IMR-90 (cell line): ENCODE measurements around the gene SEC22A. TPM values are rescaled to one million over a fixed set of nuclear protein-coding genes. Genes with fewer than 3 reads are reported as not detected.

Source experiments
- ATAC-seq: fragments of 200-7000 bp; cut with Tn5 transposase; 2 replicates; pipeline ENCODE4 v1.9.1; 2020; ENCODE audit warnings: low read depth, mild to moderate bottlenecking, moderate library complexity
- BruUV-seq: library from RNA; stranded (reverse); fragments of 400-500 nt; replicated peaks from 2 replicates; lab custom pipeline; 2021; lab: Mats Ljungman, UMichigan
- CTCF ChIA-PET: fragments of 300-600 bp; formaldehyde crosslinking; extraction: SDS; loops from one replicate; lab custom pipeline; 2021; ENCODE audit warnings: antibody characterized with exemption; lab: Yijun Ruan, JAX
- POLR2A ChIA-PET: fragments of 300-600 bp; sonication (Branson Sonifier 250); formaldehyde crosslinking; loops from one replicate; lab custom pipeline; 2022; ENCODE audit warnings: antibody characterized with exemption; ENCODE audit not compliant: unreplicated experiment; lab: Charles Lee
- DNase-seq: peaks from one replicate; pipeline ENCODE4 v3.0.0; 2013
- H2AFZ ChIP-seq: replicated peaks from 2 replicates; pipeline ENCODE3; 2013; ENCODE audit warnings: low read length, mild to moderate bottlenecking; ENCODE audit not compliant: poor library complexity
- H2AK5ac ChIP-seq: 2 replicates; pipeline ENCODE4 v1.6.1; 2013; ENCODE audit warnings: low read depth, low read length, inconsistent platforms
- H2AK9ac ChIP-seq: replicated peaks from 2 replicates; pipeline ENCODE3; 2013; ENCODE audit warnings: mild to moderate bottlenecking, low read depth, low read length, moderate library complexity; ENCODE audit not compliant: poor library complexity
- H2BK120ac ChIP-seq: 2 replicates; pipeline ENCODE4 v1.6.1; 2013; ENCODE audit warnings: low read depth, low read length, inconsistent platforms
- H2BK15ac ChIP-seq: 3 replicates; pipeline ENCODE4 v1.6.1; 2013; ENCODE audit warnings: low read depth, low read length, inconsistent platforms
- H2BK20ac ChIP-seq: 2 replicates; pipeline ENCODE4 v1.6.1; 2013; ENCODE audit warnings: low read depth, mild to moderate bottlenecking, inconsistent platforms, low read length, moderate library complexity
- H2BK5ac ChIP-seq: 2 replicates; pipeline ENCODE4 v1.6.1; 2013; ENCODE audit warnings: mild to moderate bottlenecking, low read depth, low read length, inconsistent platforms; ENCODE audit not compliant: poor library complexity, severe bottlenecking
- H3K14ac ChIP-seq: replicated peaks from 2 replicates; pipeline ENCODE4 v1.6.1; 2013; ENCODE audit warnings: low read depth, low read length, inconsistent platforms
- H3K18ac ChIP-seq: 2 replicates; pipeline ENCODE4 v1.6.1; 2013; ENCODE audit warnings: low read depth, low read length, control low read depth
- H3K23ac ChIP-seq: 2 replicates; pipeline ENCODE4 v1.6.1; 2013; ENCODE audit warnings: low read depth, low read length, inconsistent platforms
- H3K27ac ChIP-seq: 2 replicates; pipeline ENCODE4 v1.5.1; 2013; ENCODE audit warnings: mild to moderate bottlenecking, control low read depth, low read length; ENCODE audit not compliant: insufficient read depth
- H3K27me3 ChIP-seq: 2 replicates; pipeline ENCODE4 v1.6.1; 2013; ENCODE audit warnings: low read length; ENCODE audit not compliant: control insufficient read depth, insufficient read depth
- H3K36me3 ChIP-seq: 2 replicates; pipeline ENCODE4 v1.6.1; 2013; ENCODE audit warnings: low read length, mixed read lengths; ENCODE audit not compliant: control insufficient read depth, insufficient read depth
- H3K4ac ChIP-seq: 2 replicates; pipeline ENCODE4 v1.6.1; 2013; ENCODE audit warnings: low read depth, low read length, inconsistent platforms
- H3K4me1 ChIP-seq: 2 replicates; pipeline ENCODE4 v1.6.1; 2013; ENCODE audit warnings: low read length, mixed read lengths; ENCODE audit not compliant: control insufficient read depth, insufficient read depth
- H3K4me2 ChIP-seq: 2 replicates; pipeline ENCODE4 v1.6.1; 2013; ENCODE audit warnings: low read depth, mild to moderate bottlenecking, control low read depth, low read length, moderate library complexity
- H3K4me3 ChIP-seq: 2 replicates; pipeline ENCODE4 v1.5.1; 2013; ENCODE audit warnings: low read depth, mild to moderate bottlenecking, control low read depth, low read length, moderate library complexity; ENCODE audit not compliant: insufficient read depth
- H3K56ac ChIP-seq: 2 replicates; pipeline ENCODE4 v1.6.1; 2013; ENCODE audit warnings: low read length, inconsistent platforms; ENCODE audit not compliant: insufficient read depth; ENCODE audit errors: extremely low read depth
- H3K79me1 ChIP-seq, 2 experiments: 2 replicates each; pipeline ENCODE4 v1.6.1; 2013; ENCODE audit warnings: low read length in 2 of 2, inconsistent platforms in 1 of 2, low read depth in 1 of 2
- H3K9ac ChIP-seq: 2 replicates; pipeline ENCODE4 v1.6.1; 2013; ENCODE audit warnings: low read depth, low read length, control low read depth
- H3K9me1 ChIP-seq: 2 replicates; pipeline ENCODE4 v1.6.1; 2013; ENCODE audit warnings: low read length, inconsistent platforms; ENCODE audit not compliant: insufficient read depth
- H3K9me3 ChIP-seq: 2 replicates; pipeline ENCODE4 v1.6.1; 2013; ENCODE audit warnings: low read length; ENCODE audit not compliant: control insufficient read depth, insufficient read depth
- H4K20me1 ChIP-seq: 2 replicates; pipeline ENCODE4 v1.6.1; 2013; ENCODE audit warnings: low read length, inconsistent platforms; ENCODE audit not compliant: insufficient read depth
- H4K5ac ChIP-seq: 2 replicates; pipeline ENCODE4 v1.6.1; 2013; ENCODE audit warnings: mild to moderate bottlenecking, low read depth, low read length, control low read depth
- H4K8ac ChIP-seq, 2 experiments: 2 replicates each; pipeline ENCODE4 v1.6.1; 2013; ENCODE audit warnings: low read depth in 2 of 2, low read length in 2 of 2, control low read depth in 1 of 2, inconsistent platforms in 1 of 2
- H4K91ac ChIP-seq: 2 replicates; pipeline ENCODE4 v1.6.1; 2013; ENCODE audit warnings: low read depth, low read length, inconsistent platforms; ENCODE audit not compliant: insufficient read depth
- BHLHE40 ChIP-seq: fragments of 150-350 bp; IDR thresholded peaks from 2 replicates; pipeline ENCODE4 v1.6.1; 2016; ENCODE audit warnings: mild to moderate bottlenecking, low read depth, low read length
- CHD1 ChIP-seq: IDR thresholded peaks from 2 replicates; pipeline ENCODE4 v1.6.1; 2012; ENCODE audit warnings: low read depth, low read length, improper control_type of control experiment
- POLR2A ChIP-seq: IDR thresholded peaks from 2 replicates; pipeline ENCODE4 v1.6.1; 2012; ENCODE audit warnings: mild to moderate bottlenecking, low read depth, low read length
- RCOR1 ChIP-seq: IDR thresholded peaks from 2 replicates; pipeline ENCODE4 v1.6.1; 2012; ENCODE audit warnings: mild to moderate bottlenecking, low read length, improper control_type of control experiment; ENCODE audit not compliant: insufficient replicate concordance
- RFX5 ChIP-seq: IDR thresholded peaks from 2 replicates; pipeline ENCODE4 v1.8.0; 2012; ENCODE audit warnings: low read depth, mild to moderate bottlenecking, low read length, moderate library complexity
- WGBS, 2 experiments: methylation state at CpG; one replicate each; pipeline versions ENCODE4 v1.1.5 to v1.1.7; 2013; ENCODE audit warnings: missing lambda C conversion rate in 2 of 2; ENCODE audit not compliant: insufficient read length in 1 of 2; ENCODE audit errors: extremely low coverage in 2 of 2; 5-methylcytosine and 5-hydroxymethylcytosine counted together
- dilution Hi-C: fragments of 300-500 bp; cut with HindIII; formaldehyde crosslinking; loops from one replicate; pipeline ENCODE4 v1.14.3; 2018; ENCODE audit warnings: low sequenced_read_pairs; ENCODE audit not compliant: unreplicated experiment
- in situ Hi-C: fragments of 300-500 bp; cut with MboI; formaldehyde crosslinking; loops from 3 replicates; pipeline ENCODE4 v1.14.3; 2019; ENCODE audit warnings: low sequenced_read_pairs, inconsistent platforms, mixed read lengths
- intact Hi-C: fragments of 100-400 bp; cut with micrococcal nuclease; formaldehyde crosslinking; loops from 2 replicates; pipeline ENCODE4 v1.10.0; 2022
- polyA plus RNA-seq, 3 experiments: library from polyadenylated mRNA; depleted of rRNA; stranded (reverse); fragments of >200 nt; gene quantifications; 2 replicates each; pipeline ENCODE4 v1.2.3, GENCODE V29; 2012; ENCODE audit warnings: low replicate concordance in 1 of 3
- total RNA-seq: library from RNA; depleted of rRNA; stranded (reverse); fragments of >200 nt; gene quantifications from 2 replicates; pipeline ENCODE4 v1.2.3, GENCODE V29; 2012
- TF ChIP-seq, protein P1 (sequence below): fragments of 150-350 bp; IDR thresholded peaks from 2 replicates; pipeline ENCODE4 v1.6.1; 2016; ENCODE audit warnings: low read depth, mild to moderate bottlenecking, low read length, moderate library complexity, borderline replicate concordance

SEC22A gene
- total and polyA plus RNA-seq, 2 of the 4 experiments (the other 2 are of a cell fraction), result 17.5 to 36.0 TPM

DNA sequence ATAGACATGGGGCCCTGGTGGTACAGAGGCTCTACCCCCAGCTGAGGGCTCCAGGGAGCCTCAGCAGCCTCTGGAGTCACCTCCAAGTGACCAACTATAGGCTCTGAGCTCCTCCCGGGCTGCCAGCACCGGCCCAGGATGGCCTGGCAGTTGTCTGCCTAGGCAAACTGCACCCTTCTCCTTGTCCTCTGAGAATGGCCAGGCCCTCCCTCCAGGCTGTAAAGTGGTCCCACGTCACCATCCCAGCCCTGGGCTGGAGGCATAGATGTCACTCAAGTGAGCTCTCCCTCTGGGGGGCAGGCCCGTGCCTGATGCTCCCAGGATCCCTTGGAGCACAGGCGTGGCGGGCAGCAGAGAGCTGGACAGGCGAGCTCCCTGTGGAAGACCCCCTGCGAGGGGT is 120.1 kb downstream of the SEC22A start:
- no peak overlapping the region for H3K18ac ChIP-seq
- H4K91ac ChIP-seq, result no peak overlapping the region
- no peak overlapping the region for H2BK120ac ChIP-seq
- no peak overlapping the region for H2BK15ac ChIP-seq
- H3K56ac ChIP-seq, result no peak overlapping the region
- no CpG with 5 or more reads among the region's 8 CpGs for WGBS, 2 experiments
- no peak overlapping the region for H3K14ac ChIP-seq
- H3K27me3 ChIP-seq, result peaks cover 79% of the 10 kb centered on the region
- ATAC-seq (no peak), DNase-seq (no peak)
- no peak overlapping the region for H2BK20ac ChIP-seq
- H3K9ac ChIP-seq, result no peak overlapping the region
- no peak overlapping the region for H3K27ac ChIP-seq
- H3K4ac ChIP-seq, result no peak overlapping the region
- no TSS peak for BruUV-seq
- in situ Hi-C loops (no loop called here), intact Hi-C loops (no loop called here), dilution Hi-C loops (no loop called here)
- no peak overlapping the region for H3K4me3 ChIP-seq
- H3K9me3 ChIP-seq, result no peaks in the 10 kb centered on the region
- H3K36me3 ChIP-seq, result no peaks in the 10 kb centered on the region
- POLR2A ChIA-PET, result no interaction called here
- no peaks in the 10 kb centered on the region for H3K79me1 ChIP-seq
- no peak for TF ChIP-seq CHD1
- no peak for TF ChIP-seq RCOR1
- no peak for TF ChIP-seq RFX5
- no peak for TF ChIP-seq POLR2A
- no peak for TF ChIP-seq BHLHE40
- TF ChIP-seq, protein P1, sequence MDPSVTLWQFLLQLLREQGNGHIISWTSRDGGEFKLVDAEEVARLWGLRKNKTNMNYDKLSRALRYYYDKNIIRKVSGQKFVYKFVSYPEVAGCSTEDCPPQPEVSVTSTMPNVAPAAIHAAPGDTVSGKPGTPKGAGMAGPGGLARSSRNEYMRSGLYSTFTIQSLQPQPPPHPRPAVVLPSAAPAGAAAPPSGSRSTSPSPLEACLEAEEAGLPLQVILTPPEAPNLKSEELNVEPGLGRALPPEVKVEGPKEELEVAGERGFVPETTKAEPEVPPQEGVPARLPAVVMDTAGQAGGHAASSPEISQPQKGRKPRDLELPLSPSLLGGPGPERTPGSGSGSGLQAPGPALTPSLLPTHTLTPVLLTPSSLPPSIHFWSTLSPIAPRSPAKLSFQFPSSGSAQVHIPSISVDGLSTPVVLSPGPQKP, result no peak
- no peak overlapping the region for H2AFZ ChIP-seq
- no peak overlapping the region for H3K4me2 ChIP-seq
- CTCF ChIA-PET, result no interaction called here
- H2BK5ac ChIP-seq, result no peak overlapping the region
- no peak overlapping the region for H4K8ac ChIP-seq
- no peak overlapping the region for H2AK5ac ChIP-seq
- H2AK9ac ChIP-seq, result no peak overlapping the region
- no peak overlapping the region for H4K5ac ChIP-seq
- no peaks in the 10 kb centered on the region; the same call in 1 of the 2 replicates for H3K9me1 ChIP-seq
- no peaks in the 10 kb centered on the region for H3K4me1 ChIP-seq
- no peaks in the 10 kb centered on the region for H4K20me1 ChIP-seq
- H3K23ac ChIP-seq, result no peak overlapping the region
